Naive B cell (primary cell): ENCODE measurements around the gene PUDP. TPM values are rescaled to one million over a fixed set of nuclear protein-coding genes. Genes with fewer than 3 reads are reported as not detected.
"Not testable (repeated sequence)": the region's sequence is repeated elsewhere in the genome, so short reads cannot be mapped to it uniquely, and the experiment has no call there.

Experiments
- ATAC-seq, 2 donors: fragments of 150-1000 bp; cut with Tn5 transposase; 2 replicates each; pipeline ENCODE4 v1.10.0; 2021; ENCODE audit warnings: low read depth in 2 of 2, mild to moderate bottlenecking in 2 of 2, moderate library complexity in 2 of 2
- DNase-seq: peaks from one replicate; pipeline ENCODE4 v3.0.0; 2022
- H3K27ac Mint-ChIP-seq, 6 donors: one replicate each; pipeline ENCODE4 v1.8.0; 2020 to 2022; ENCODE audit warnings: mild to moderate bottlenecking in 6 of 6, mixed read lengths in 6 of 6, moderate library complexity in 5 of 6, inconsistent platforms in 2 of 6
- H3K27me3 Mint-ChIP-seq, 3 donors: one replicate each; pipeline ENCODE4 v1.8.0; 2021 to 2022; ENCODE audit warnings: mixed read lengths in 3 of 3, mild to moderate bottlenecking in 1 of 3
- H3K36me3 Mint-ChIP-seq, 2 donors: one replicate each; pipeline ENCODE4 v1.8.0; 2020 to 2022; ENCODE audit warnings: mixed read lengths in 2 of 2, inconsistent platforms in 1 of 2, mild to moderate bottlenecking in 1 of 2
- H3K4me1 Mint-ChIP-seq, 3 donors: one replicate each; pipeline ENCODE4 v1.8.0; 2020 to 2022; ENCODE audit warnings: mixed read lengths in 3 of 3, inconsistent platforms in 1 of 3, mild to moderate bottlenecking in 1 of 3, moderate library complexity in 1 of 3
- H3K4me3 Mint-ChIP-seq, 8 donors: one replicate each; pipeline ENCODE4 v1.8.0; 2020 to 2022; ENCODE audit warnings: mild to moderate bottlenecking in 8 of 8, mixed read lengths in 8 of 8, moderate library complexity in 8 of 8, inconsistent platforms in 2 of 8
- H3K9me3 Mint-ChIP-seq, 7 donors: one replicate each; pipeline ENCODE4 v1.8.0; 2020 to 2022; ENCODE audit warnings: mixed read lengths in 7 of 7, mild to moderate bottlenecking in 5 of 7, inconsistent platforms in 2 of 7, moderate library complexity in 1 of 7
- polyA plus RNA-seq, 6 donors: library from polyadenylated mRNA; unstranded; fragments of 300-500 nt; fragmentation: Illumina TruSeq; gene quantifications; one replicate each; pipeline ENCODE4 v1.2.3, GENCODE V29; 2021; ENCODE audit warnings: low read depth in 6 of 6

The PUDP gene
- polyA plus RNA-seq, 6 donors from 2014 or later: 4.1 to 17.4 (median 12.4) TPM

- not testable (repeated sequence) for H3K4me3 Mint-ChIP-seq, DNase-seq, H3K27ac Mint-ChIP-seq, H3K36me3 Mint-ChIP-seq, H3K27me3 Mint-ChIP-seq, ATAC-seq, H3K9me3 Mint-ChIP-seq, H3K4me1 Mint-ChIP-seq
These were observed 125.0 kb downstream of the PUDP start for GRCh38 chrX:7022996-7023395.

- no peaks in the 10 kb centered on the region for H3K9me3 Mint-ChIP-seq
- DNase-seq: no peak
- H3K4me1 Mint-ChIP-seq: peaks cover 0 to 4% (median 3%) of the 10 kb centered on the region in 3 donors
- no peaks in the 10 kb centered on the region for H3K27me3 Mint-ChIP-seq
- H3K36me3 Mint-ChIP-seq: no peaks in the 10 kb centered on the region
- peak overlapping the region in 1 of 6 donors; percentile 70 for H3K27ac Mint-ChIP-seq
- ATAC-seq: no peak
- no peak overlapping the region for H3K4me3 Mint-ChIP-seq
These were observed 126.0 kb downstream of the PUDP start for GRCh38 chrX:7021991-7022390.

GRCh38 chrX:7019555-7019954 is 128.4 kb downstream of the PUDP start:
- no peak for ATAC-seq
- Mint-ChIP-seq H3K9me3 (no peaks in the 10 kb centered on the region), H3K4me3 (no peak overlapping the region), H3K36me3 (no peaks in the 10 kb centered on the region), H3K27ac (no peak overlapping the region), H3K4me1 (no peaks in the 10 kb centered on the region), H3K27me3 (no peaks in the 10 kb centered on the region)
- DNase-seq: no peak

GRCh38 chrX:7012262-7012834 is 135.6 kb downstream of the PUDP start:
- not testable (repeated sequence) for H3K9me3 Mint-ChIP-seq, DNase-seq, H3K36me3 Mint-ChIP-seq, H3K27ac Mint-ChIP-seq, H3K4me1 Mint-ChIP-seq, ATAC-seq, H3K4me3 Mint-ChIP-seq, H3K27me3 Mint-ChIP-seq

- H3K27ac Mint-ChIP-seq, DNase-seq, H3K9me3 Mint-ChIP-seq, H3K4me3 Mint-ChIP-seq, H3K36me3 Mint-ChIP-seq, H3K27me3 Mint-ChIP-seq, H3K4me1 Mint-ChIP-seq, ATAC-seq: not testable (repeated sequence)
These were observed 137.1 kb downstream of the PUDP start for GRCh38 chrX:7010897-7011296.

GRCh38 chrX:7007328-7007727 is 140.6 kb downstream of the PUDP start:
- not testable (repeated sequence) for H3K4me3 Mint-ChIP-seq, H3K36me3 Mint-ChIP-seq, H3K4me1 Mint-ChIP-seq, H3K27ac Mint-ChIP-seq, H3K27me3 Mint-ChIP-seq, DNase-seq, ATAC-seq, H3K9me3 Mint-ChIP-seq

Other genes starting within 250 kb of the PUDP start
- gene STS, start 441 bp downstream of the PUDP start, polyA plus RNA-seq: 1 to 10 TPM; 1.9 to 5.0 (median 2.8) TPM